Measurements from ENCODE around the gene MAGEB3. TPM values are rescaled to one million over a fixed set of nuclear protein-coding genes. Genes with fewer than 3 reads are reported as not detected.

MAGEB3 gene
- polyA plus RNA-seq, 3 donors, result not detected

DNA sequence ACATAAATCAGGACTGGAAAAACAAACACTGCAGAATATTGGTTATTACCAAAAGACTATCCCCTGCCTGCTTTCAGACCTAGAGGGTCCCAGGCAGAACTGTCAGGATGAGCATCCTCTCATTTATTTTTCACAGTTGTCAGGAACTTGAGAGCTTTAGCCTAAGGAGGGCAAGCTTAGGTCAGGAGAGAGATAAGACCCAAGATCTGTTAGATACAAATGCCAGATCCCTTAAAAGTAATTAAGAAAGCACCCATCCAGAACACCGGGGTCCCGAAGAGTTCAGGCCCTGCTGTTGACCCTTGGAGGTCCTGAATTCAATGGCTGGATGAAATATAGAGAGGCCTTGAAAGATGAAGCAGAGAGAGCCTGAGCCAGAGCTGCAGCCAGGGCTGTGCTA lies 5.9 kb upstream of the MAGEB3 start:
- H4K20me1 ChIP-seq (ENCODE audit: insufficient read depth, low read length), result no peaks in the 10 kb centered on the region
- Mint-ChIP-seq H3K36me3 (no peaks in the 10 kb centered on the region), H3K9me3 (peaks cover 0 to 4% (median 0%) of the 10 kb centered on the region in 7 donors), H3K4me1 (no peaks in the 10 kb centered on the region), H3K27ac (no peak overlapping the region), H3K27me3 (ENCODE audit: low read depth in 3 of 3) (peaks cover 0 to 4% (median 0%) of the 10 kb centered on the region in 3 donors), H3K4me3 (no peak overlapping the region)
- no CpG with 5 or more reads among the region's 2 CpGs for WGBS (ENCODE audit: insufficient coverage)
- H3K27ac ChIP-seq (ENCODE audit: low read depth in 1 of 2, low read length in 2 of 2), result no peak overlapping the region
- H3K4me1 ChIP-seq (ENCODE audit: control insufficient read depth in 1 of 2, insufficient read depth in 2 of 2, low read length in 2 of 2), result no peaks in the 10 kb centered on the region
- no peak overlapping the region for H3K4me3 ChIP-seq (replicated peaks in 1 of 3; ENCODE audit: low read depth in 2 of 3, low read length in 3 of 3)
- DNase-seq, result no peak
- no peaks in the 10 kb centered on the region for H3K27me3 ChIP-seq (ENCODE audit: control insufficient read depth in 2 of 2, insufficient read depth in 2 of 2, low read length in 2 of 2)
- H3K9ac ChIP-seq (ENCODE audit: insufficient read depth, low read length, poor library complexity, severe bottlenecking), result no peak overlapping the region
- no peaks in the 10 kb centered on the region for H3K9me3 ChIP-seq (replicated peaks in 1 of 2; ENCODE audit: control insufficient read depth in 1 of 2, insufficient read depth in 1 of 2, low read length in 2 of 2)
- no peaks in the 10 kb centered on the region for H3K79me2 ChIP-seq (ENCODE audit: insufficient read depth, low read length)
- intact Hi-C loops (cut with micrococcal nuclease), result no loop called here
- no peak overlapping the region for H2AFZ ChIP-seq (ENCODE audit: insufficient read depth, low read depth, low read length, poor library complexity, severe bottlenecking)
- no peak overlapping the region for H3K4me2 ChIP-seq (replicated peaks; ENCODE audit: extremely low read depth, low read length, poor library complexity, severe bottlenecking)
- no peaks in the 10 kb centered on the region for H3K36me3 ChIP-seq (replicated peaks in 1 of 2; ENCODE audit: control insufficient read depth in 1 of 2, insufficient read depth in 2 of 2, low read length in 2 of 2)
- TF ChIP-seq, protein P1, sequence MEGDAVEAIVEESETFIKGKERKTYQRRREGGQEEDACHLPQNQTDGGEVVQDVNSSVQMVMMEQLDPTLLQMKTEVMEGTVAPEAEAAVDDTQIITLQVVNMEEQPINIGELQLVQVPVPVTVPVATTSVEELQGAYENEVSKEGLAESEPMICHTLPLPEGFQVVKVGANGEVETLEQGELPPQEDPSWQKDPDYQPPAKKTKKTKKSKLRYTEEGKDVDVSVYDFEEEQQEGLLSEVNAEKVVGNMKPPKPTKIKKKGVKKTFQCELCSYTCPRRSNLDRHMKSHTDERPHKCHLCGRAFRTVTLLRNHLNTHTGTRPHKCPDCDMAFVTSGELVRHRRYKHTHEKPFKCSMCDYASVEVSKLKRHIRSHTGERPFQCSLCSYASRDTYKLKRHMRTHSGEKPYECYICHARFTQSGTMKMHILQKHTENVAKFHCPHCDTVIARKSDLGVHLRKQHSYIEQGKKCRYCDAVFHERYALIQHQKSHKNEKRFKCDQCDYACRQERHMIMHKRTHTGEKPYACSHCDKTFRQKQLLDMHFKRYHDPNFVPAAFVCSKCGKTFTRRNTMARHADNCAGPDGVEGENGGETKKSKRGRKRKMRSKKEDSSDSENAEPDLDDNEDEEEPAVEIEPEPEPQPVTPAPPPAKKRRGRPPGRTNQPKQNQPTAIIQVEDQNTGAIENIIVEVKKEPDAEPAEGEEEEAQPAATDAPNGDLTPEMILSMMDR (IDR thresholded peaks at IDR 0.05), result no peak

DNA sequence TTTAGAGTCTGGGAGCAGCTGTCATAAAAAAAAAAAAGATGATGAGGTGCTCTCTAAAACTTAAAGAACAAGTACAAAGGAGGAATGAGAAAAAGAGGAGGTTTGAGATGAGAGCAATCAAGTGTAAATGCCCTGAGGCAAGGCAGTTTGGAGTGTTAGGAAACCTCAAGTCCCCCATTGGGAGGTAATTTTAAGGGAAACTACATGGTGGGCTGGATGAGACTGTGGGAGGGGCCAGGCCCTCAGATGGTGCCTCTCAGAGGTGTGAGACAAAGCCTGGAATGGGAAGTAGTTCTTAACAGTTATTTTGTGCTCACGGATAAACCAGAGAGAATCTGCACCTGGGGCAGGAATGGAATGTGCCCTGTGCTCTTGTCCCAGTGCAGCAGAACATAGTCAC lies 1.9 kb upstream of the MAGEB3 start:
- no peak overlapping the region for H3K4me3 ChIP-seq (replicated peaks in 1 of 3; ENCODE audit: low read depth in 2 of 3, low read length in 3 of 3)
- H3K4me1 Mint-ChIP-seq, result no peaks in the 10 kb centered on the region
- H3K27ac ChIP-seq (ENCODE audit: low read depth in 1 of 2, low read length in 2 of 2), result no peak overlapping the region
- H3K4me1 ChIP-seq (ENCODE audit: control insufficient read depth in 1 of 2, insufficient read depth in 2 of 2, low read length in 2 of 2), result no peaks in the 10 kb centered on the region
- H3K36me3 Mint-ChIP-seq, result no peaks in the 10 kb centered on the region
- peaks cover 0 to 5% (median 0%) of the 10 kb centered on the region in 7 donors for H3K9me3 Mint-ChIP-seq
- peak overlapping the region in 1 of 7 donors; percentile 34 for H3K27ac Mint-ChIP-seq
- no peak overlapping the region for H3K4me2 ChIP-seq (replicated peaks; ENCODE audit: extremely low read depth, low read length, poor library complexity, severe bottlenecking)
- TF ChIP-seq, protein P1 (IDR thresholded peaks at IDR 0.05), result no peak
- intact Hi-C loops (cut with micrococcal nuclease), result no loop called here
- H3K9me3 ChIP-seq (replicated peaks in 1 of 2; ENCODE audit: control insufficient read depth in 1 of 2, insufficient read depth in 1 of 2, low read length in 2 of 2), result no peaks in the 10 kb centered on the region
- no CpG with 5 or more reads among the region's 1 CpG for WGBS (ENCODE audit: insufficient coverage)
- H3K79me2 ChIP-seq (ENCODE audit: insufficient read depth, low read length), result no peaks in the 10 kb centered on the region
- no peak overlapping the region for H3K4me3 Mint-ChIP-seq
- no peaks in the 10 kb centered on the region for H3K27me3 ChIP-seq (ENCODE audit: control insufficient read depth in 2 of 2, insufficient read depth in 2 of 2, low read length in 2 of 2)
- H3K27me3 Mint-ChIP-seq (ENCODE audit: low read depth in 3 of 3), result peaks cover 0 to 6% (median 0%) of the 10 kb centered on the region in 3 donors
- no peak overlapping the region for H2AFZ ChIP-seq (ENCODE audit: insufficient read depth, low read depth, low read length, poor library complexity, severe bottlenecking)
- H4K20me1 ChIP-seq (ENCODE audit: insufficient read depth, low read length), result no peaks in the 10 kb centered on the region
- no peak overlapping the region for H3K9ac ChIP-seq (ENCODE audit: insufficient read depth, low read length, poor library complexity, severe bottlenecking)
- DNase-seq, result no peak
- no peaks in the 10 kb centered on the region for H3K36me3 ChIP-seq (replicated peaks in 1 of 2; ENCODE audit: control insufficient read depth in 1 of 2, insufficient read depth in 2 of 2, low read length in 2 of 2)
